GM13976 (cell line): ENCODE measurements around the gene PROM2.

Source experiments
- DNase-seq: peaks from one replicate; pipeline ENCODE4 v3.0.0; 2012; ENCODE audit warnings: low spot score
- in situ Hi-C: fragments of 300-500 bp; cut with MboI; formaldehyde crosslinking; loops from one replicate; pipeline ENCODE4 v1.12.0; 2022; ENCODE audit warnings: low sequenced_read_pairs, mixed read lengths, inconsistent platforms; ENCODE audit not compliant: unreplicated experiment
- TF ChIP-seq, protein P1 (sequence below): IDR thresholded peaks from 2 replicates; pipeline ENCODE4 v1.5.1; 2012; ENCODE audit warnings: borderline replicate concordance, mild to moderate bottlenecking; ENCODE audit not compliant: insufficient read depth; ENCODE audit errors: extremely low read depth, missing control alignments, control extremely low read depth

Gene PROM2

GRCh38 chr2:95275151-95275515, 884 bp downstream of the PROM2 start:
- in situ Hi-C loops: no loop called here
- no peak for DNase-seq
- TF ChIP-seq, protein P1, sequence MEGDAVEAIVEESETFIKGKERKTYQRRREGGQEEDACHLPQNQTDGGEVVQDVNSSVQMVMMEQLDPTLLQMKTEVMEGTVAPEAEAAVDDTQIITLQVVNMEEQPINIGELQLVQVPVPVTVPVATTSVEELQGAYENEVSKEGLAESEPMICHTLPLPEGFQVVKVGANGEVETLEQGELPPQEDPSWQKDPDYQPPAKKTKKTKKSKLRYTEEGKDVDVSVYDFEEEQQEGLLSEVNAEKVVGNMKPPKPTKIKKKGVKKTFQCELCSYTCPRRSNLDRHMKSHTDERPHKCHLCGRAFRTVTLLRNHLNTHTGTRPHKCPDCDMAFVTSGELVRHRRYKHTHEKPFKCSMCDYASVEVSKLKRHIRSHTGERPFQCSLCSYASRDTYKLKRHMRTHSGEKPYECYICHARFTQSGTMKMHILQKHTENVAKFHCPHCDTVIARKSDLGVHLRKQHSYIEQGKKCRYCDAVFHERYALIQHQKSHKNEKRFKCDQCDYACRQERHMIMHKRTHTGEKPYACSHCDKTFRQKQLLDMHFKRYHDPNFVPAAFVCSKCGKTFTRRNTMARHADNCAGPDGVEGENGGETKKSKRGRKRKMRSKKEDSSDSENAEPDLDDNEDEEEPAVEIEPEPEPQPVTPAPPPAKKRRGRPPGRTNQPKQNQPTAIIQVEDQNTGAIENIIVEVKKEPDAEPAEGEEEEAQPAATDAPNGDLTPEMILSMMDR: no peak

GRCh38 chr2:95275601-95276243, 1.5 kb downstream of the PROM2 start:
- TF ChIP-seq, protein P1: no peak
- in situ Hi-C loops: no loop called here
- DNase-seq: no peak

DNA sequence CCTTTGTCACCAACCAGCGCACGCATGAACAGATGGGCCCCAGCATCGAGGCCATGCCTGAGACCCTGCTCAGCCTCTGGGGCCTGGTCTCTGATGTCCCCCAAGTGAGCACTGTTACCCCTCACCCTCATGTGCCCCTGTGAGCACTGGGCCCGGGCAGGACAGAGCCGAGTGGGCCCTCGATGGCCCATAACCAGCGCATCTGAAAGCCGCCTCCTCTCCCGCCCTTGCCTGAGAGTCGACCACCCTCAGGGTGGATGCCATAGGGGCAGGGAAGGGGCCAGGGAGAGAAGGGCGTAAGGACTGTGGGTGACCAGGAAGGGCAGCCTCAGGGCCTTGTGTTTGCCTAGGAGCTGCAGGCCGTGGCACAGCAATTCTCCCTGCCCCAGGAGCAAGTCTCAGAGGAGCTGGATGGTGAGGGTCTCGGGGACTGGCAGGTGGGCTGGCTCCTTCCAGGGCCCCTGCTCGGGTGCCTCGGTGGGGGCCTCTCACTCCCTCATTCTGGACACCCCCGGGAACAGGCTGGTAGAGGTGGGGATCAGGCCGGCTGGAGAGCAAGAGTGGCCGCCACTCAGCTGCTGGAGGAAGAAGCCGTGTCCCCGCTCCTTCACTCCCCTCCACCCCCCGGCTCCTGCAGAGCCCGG, 2.1 kb downstream of the PROM2 start:
- TF ChIP-seq, protein P1: no peak
- no peak for DNase-seq
- in situ Hi-C loops: no loop called here

- TF ChIP-seq, protein P1: no peak
- no peak for DNase-seq
- in situ Hi-C loops: no loop called here
These were observed 2.6 kb downstream of the PROM2 start for GRCh38 chr2:95276888-95277245.

GRCh38 chr2:95277246-95277906, 3.1 kb downstream of the PROM2 start:
- TF ChIP-seq, protein P1: no peak
- in situ Hi-C loops: no loop called here
- no peak for DNase-seq

GRCh38 chr2:95278051-95278471, 3.8 kb downstream of the PROM2 start:
- DNase-seq: no peak
- TF ChIP-seq, protein P1: no peak
- in situ Hi-C loops: no loop called here
